Panc1 (cell line): ENCODE data around the gene RRBP1. TPM values are rescaled to one million over a fixed set of nuclear protein-coding genes. Genes with fewer than 3 reads are reported as not detected.

Experiments
- ATAC-seq: fragments of 200-7000 bp; cut with Tn5 transposase; 2 replicates; pipeline ENCODE4 v1.9.1; 2020; ENCODE audit warnings: mild to moderate bottlenecking, moderate library complexity
- BruUV-seq: library from RNA; stranded (reverse); fragments of 400-500 nt; replicated peaks from 2 replicates; lab custom pipeline; 2021; lab: Mats Ljungman, UMichigan
- CTCF ChIA-PET: fragments of 300-600 bp; sonication (Branson Sonifier 250); formaldehyde crosslinking; loops from one replicate; lab custom pipeline; 2022; ENCODE audit warnings: antibody characterized with exemption; lab: Charles Lee
- POLR2A ChIA-PET: fragments of 300-600 bp; sonication (Branson Sonifier 250); formaldehyde crosslinking; loops from one replicate; lab custom pipeline; 2022; ENCODE audit warnings: antibody characterized with exemption; lab: Charles Lee
- DNase-seq: peaks from one replicate; pipeline ENCODE4 v3.0.0-alpha.2; 2010; ENCODE audit warnings: low read depth, low spot score
- H3K27ac ChIP-seq: 2 replicates; pipeline ENCODE4 v1.5.1; 2011; ENCODE audit warnings: mild to moderate bottlenecking, low read length, inconsistent platforms
- H3K27me3 ChIP-seq: fragments of 200-500 bp; sonication (Bioruptor generic); 2 replicates; pipeline ENCODE4 v1.6.0; 2014; ENCODE audit warnings: low read length, inconsistent platforms; ENCODE audit not compliant: control insufficient read depth, insufficient read depth
- H3K36me3 ChIP-seq: fragments of 200-500 bp; sonication (Bioruptor generic); 2 replicates; pipeline ENCODE4 v1.5.1; 2014; ENCODE audit warnings: inconsistent platforms, mild to moderate bottlenecking, low read length, moderate library complexity; ENCODE audit not compliant: control insufficient read depth, insufficient read depth
- H3K4me1 ChIP-seq: 2 replicates; pipeline ENCODE4 v1.5.1; 2011; ENCODE audit warnings: inconsistent platforms, mild to moderate bottlenecking, low read length, moderate library complexity; ENCODE audit not compliant: control insufficient read depth, insufficient read depth
- H3K4me3 ChIP-seq, 2 experiments: 2 replicates each; pipeline ENCODE4 v1.5.1; 2011 to 2012; ENCODE audit warnings: low read depth in 2 of 2, low read length in 2 of 2, mild to moderate bottlenecking in 2 of 2, inconsistent platforms in 1 of 2, moderate library complexity in 1 of 2
- H3K9me3 ChIP-seq: fragments of 200-500 bp; sonication (Bioruptor generic); 2 replicates; pipeline ENCODE4 v1.5.1; 2014; ENCODE audit warnings: low read depth, mild to moderate bottlenecking, inconsistent platforms, low read length, moderate library complexity; ENCODE audit not compliant: control insufficient read depth, insufficient read depth
- POLR2AphosphoS5 ChIP-seq: IDR thresholded peaks from 2 replicates; pipeline ENCODE4 v1.6.1; 2012; ENCODE audit warnings: mild to moderate bottlenecking, low read depth, low read length, moderate library complexity
- REST ChIP-seq, 2 experiments: IDR thresholded peaks; 2 replicates each; pipeline ENCODE4 v1.6.1; 2011 to 2012; ENCODE audit warnings: low read depth in 2 of 2, control low read depth in 1 of 2, low read length in 1 of 2, mild to moderate bottlenecking in 1 of 2, moderate library complexity in 1 of 2; ENCODE audit not compliant: insufficient read depth in 1 of 2
- SIN3A ChIP-seq: IDR thresholded peaks from 2 replicates; pipeline ENCODE4 v1.6.1; 2012; ENCODE audit warnings: low read depth, mild to moderate bottlenecking, low read length, moderate library complexity, borderline replicate concordance; ENCODE audit not compliant: insufficient read depth
- TCF7L2 ChIP-seq: IDR thresholded peaks from 2 replicates; pipeline ENCODE4 v1.6.1; 2011; ENCODE audit warnings: mild to moderate bottlenecking, low read depth, low read length, inconsistent platforms
- in situ Hi-C: cut with HindIII; loops from 2 replicates; pipeline ENCODE4 v1.10.0; 2016; ENCODE audit warnings: low sequenced_read_pairs, low pct_unique_long_range_greater_than_20kb
- intact Hi-C: fragments of 100-400 bp; cut with micrococcal nuclease; formaldehyde crosslinking; loops from one replicate; pipeline ENCODE4 v1.10.0; 2022; ENCODE audit not compliant: unreplicated experiment
- total RNA-seq: library from RNA; stranded (reverse); gene quantifications from one replicate; pipeline ENCODE4 v1.2.1, GENCODE V29; 2021; ENCODE audit not compliant: unreplicated experiment
- TF ChIP-seq, protein P1 (sequence below): fragments of 450-650 bp; IDR thresholded peaks from 2 replicates; pipeline ENCODE4 v1.5.1; 2017; ENCODE audit warnings: mild to moderate bottlenecking

Gene RRBP1
- total RNA-seq, 1 experiment from 2014 or later: 152 TPM

- Histone ChIP-seq H3K27ac (no peak overlapping the region), H3K36me3 (no peaks in the 10 kb centered on the region), H3K9me3 (no peaks in the 10 kb centered on the region), H3K27me3 (0 out of 2 replicates have a peak, but pooled peaks cover 2% of the 10 kb centered on the region), H3K4me3 (no peak overlapping the region), H3K4me1 (no peaks in the 10 kb centered on the region)
- BruUV-seq: no TSS peak
- POLR2A ChIA-PET: no interaction called here
- intact Hi-C loops (no loop called here), in situ Hi-C loops (no loop called here)
- DNase-seq (no peak), ATAC-seq (0 out of 2 replicates have a peak, but pooled peaks have one; percentile 20)
- TF ChIP-seq TCF7L2 (no peak), SIN3A (no peak), REST (IDR thresholded peaks at IDR 0.05; ENCODE audit: insufficient read depth in 1 of 2, low read depth in 2 of 2, low read length in 1 of 2) (no peak), POLR2AphosphoS5 (no peak)
- TF ChIP-seq, protein P1, sequence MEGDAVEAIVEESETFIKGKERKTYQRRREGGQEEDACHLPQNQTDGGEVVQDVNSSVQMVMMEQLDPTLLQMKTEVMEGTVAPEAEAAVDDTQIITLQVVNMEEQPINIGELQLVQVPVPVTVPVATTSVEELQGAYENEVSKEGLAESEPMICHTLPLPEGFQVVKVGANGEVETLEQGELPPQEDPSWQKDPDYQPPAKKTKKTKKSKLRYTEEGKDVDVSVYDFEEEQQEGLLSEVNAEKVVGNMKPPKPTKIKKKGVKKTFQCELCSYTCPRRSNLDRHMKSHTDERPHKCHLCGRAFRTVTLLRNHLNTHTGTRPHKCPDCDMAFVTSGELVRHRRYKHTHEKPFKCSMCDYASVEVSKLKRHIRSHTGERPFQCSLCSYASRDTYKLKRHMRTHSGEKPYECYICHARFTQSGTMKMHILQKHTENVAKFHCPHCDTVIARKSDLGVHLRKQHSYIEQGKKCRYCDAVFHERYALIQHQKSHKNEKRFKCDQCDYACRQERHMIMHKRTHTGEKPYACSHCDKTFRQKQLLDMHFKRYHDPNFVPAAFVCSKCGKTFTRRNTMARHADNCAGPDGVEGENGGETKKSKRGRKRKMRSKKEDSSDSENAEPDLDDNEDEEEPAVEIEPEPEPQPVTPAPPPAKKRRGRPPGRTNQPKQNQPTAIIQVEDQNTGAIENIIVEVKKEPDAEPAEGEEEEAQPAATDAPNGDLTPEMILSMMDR: no peak
- CTCF ChIA-PET: no interaction called here
These were observed 45.3 kb upstream of the RRBP1 start for GRCh38 chr20:17727351-17727750.

GRCh38 chr20:17726902-17727301, 44.9 kb upstream of the RRBP1 start:
- BruUV-seq: no TSS peak
- H3K27ac ChIP-seq: no peak overlapping the region
- CTCF ChIA-PET: no interaction called here
- no peaks in the 10 kb centered on the region for H3K9me3 ChIP-seq
- no peaks in the 10 kb centered on the region for H3K4me1 ChIP-seq
- in situ Hi-C loops: no loop called here
- H3K4me3 ChIP-seq: no peak overlapping the region
- intact Hi-C loops: no loop called here
- DNase-seq: no peak
- no peaks in the 10 kb centered on the region for H3K36me3 ChIP-seq
- TF ChIP-seq REST (IDR thresholded peaks at IDR 0.05; ENCODE audit: insufficient read depth in 1 of 2, low read depth in 2 of 2, low read length in 1 of 2) (no peak), SIN3A (no peak), TCF7L2 (no peak), POLR2AphosphoS5 (no peak)
- TF ChIP-seq, protein P1: no peak
- 0 out of 2 replicates have a peak, but pooled peaks cover 2% of the 10 kb centered on the region for H3K27me3 ChIP-seq
- peak; percentile 23; the same call in 1 of the 2 replicates for ATAC-seq
- POLR2A ChIA-PET: no interaction called here
